IPS-15b (cell line): ENCODE results near the gene KHNYN.

Experiments
- H3K27me3 ChIP-seq: one replicate; pipeline ENCODE4 v1.6.1; 2013; ENCODE audit warnings: low read length; ENCODE audit not compliant: control insufficient read depth, insufficient read depth
- H3K36me3 ChIP-seq: one replicate; pipeline ENCODE4 v1.6.1; 2013; ENCODE audit warnings: low read length; ENCODE audit not compliant: control insufficient read depth, insufficient read depth
- H3K4me1 ChIP-seq: one replicate; pipeline ENCODE4 v1.6.1; 2013; ENCODE audit warnings: mild to moderate bottlenecking, low read length; ENCODE audit not compliant: control insufficient read depth, insufficient read depth
- H3K4me3 ChIP-seq: one replicate; pipeline ENCODE4 v1.5.1; 2013; ENCODE audit warnings: low read depth, low read length
- H3K9ac ChIP-seq: one replicate; pipeline ENCODE4 v1.6.1; 2013; ENCODE audit warnings: low read depth, mild to moderate bottlenecking, low read length
- H3K9me3 ChIP-seq: one replicate; pipeline ENCODE4 v1.6.1; 2013; ENCODE audit warnings: mild to moderate bottlenecking, low read length; ENCODE audit not compliant: control insufficient read depth, insufficient read depth

The KHNYN gene

DNA sequence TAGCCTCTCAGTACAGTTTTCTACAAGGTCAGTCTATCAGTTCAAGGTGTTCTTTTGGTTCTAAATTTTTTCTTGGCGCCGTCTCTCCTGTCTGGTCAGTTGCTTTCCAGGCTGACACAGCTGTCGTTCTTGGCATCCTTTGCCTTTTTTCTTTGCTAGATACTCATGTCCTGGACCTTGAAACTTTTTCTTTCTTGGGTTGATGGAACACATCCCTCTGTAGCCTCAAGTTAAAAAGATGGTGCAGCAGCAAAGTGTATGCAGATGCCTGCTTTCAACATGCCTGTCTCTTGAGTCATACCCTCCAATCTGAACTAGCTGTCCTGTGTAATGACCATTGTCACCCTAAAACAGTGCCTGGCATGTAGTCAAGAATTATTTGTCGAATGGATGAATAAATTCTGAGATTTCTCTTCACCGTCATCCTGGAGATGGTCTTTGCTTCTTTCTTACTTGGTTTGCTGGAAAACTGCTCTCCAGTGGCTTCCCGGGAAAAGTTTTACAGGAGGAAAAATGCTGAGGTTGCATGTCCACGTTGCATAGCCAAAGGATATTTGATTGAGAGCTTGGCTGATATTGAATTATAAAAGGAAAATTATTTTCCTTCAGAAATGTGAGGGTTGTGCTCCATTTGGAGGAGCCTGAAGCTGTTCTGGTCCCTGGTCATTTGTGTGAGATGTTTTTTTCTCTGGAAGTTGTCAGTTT, 26.3 kb upstream of the KHNYN start:
- peaks cover 15% of the 10 kb centered on the region for H3K4me1 ChIP-seq
- peaks cover 6% of the 10 kb centered on the region for H3K36me3 ChIP-seq
- H3K9ac ChIP-seq: no peak overlapping the region
- H3K9me3 ChIP-seq: no peaks in the 10 kb centered on the region
- H3K4me3 ChIP-seq: no peak overlapping the region
- no peaks in the 10 kb centered on the region for H3K27me3 ChIP-seq

DNA sequence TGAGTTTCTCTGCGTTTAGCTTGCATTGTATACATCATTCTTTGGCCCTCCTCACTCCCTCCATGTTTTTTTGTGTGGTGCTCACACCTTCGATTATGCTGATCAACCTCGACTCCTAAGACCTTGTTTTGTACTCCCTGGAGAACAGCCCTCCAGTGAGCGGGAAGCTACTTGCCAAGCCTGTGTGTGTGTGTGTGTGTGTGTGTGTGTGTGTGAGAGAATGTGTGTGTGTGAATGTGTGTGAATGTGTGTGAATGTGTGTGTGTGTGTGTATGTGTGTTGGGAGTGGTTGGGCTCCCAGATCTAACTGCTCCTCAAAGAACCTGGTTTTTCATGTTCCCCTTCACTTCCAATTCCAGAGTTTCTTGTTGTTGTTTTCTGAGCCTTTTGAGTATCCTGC, 24.9 kb upstream of the KHNYN start:
- H3K4me3 ChIP-seq: no peak overlapping the region
- H3K36me3 ChIP-seq: peaks cover 6% of the 10 kb centered on the region
- no peak overlapping the region for H3K9ac ChIP-seq
- H3K9me3 ChIP-seq: no peaks in the 10 kb centered on the region
- no peaks in the 10 kb centered on the region for H3K27me3 ChIP-seq
- peaks cover 12% of the 10 kb centered on the region for H3K4me1 ChIP-seq

DNA sequence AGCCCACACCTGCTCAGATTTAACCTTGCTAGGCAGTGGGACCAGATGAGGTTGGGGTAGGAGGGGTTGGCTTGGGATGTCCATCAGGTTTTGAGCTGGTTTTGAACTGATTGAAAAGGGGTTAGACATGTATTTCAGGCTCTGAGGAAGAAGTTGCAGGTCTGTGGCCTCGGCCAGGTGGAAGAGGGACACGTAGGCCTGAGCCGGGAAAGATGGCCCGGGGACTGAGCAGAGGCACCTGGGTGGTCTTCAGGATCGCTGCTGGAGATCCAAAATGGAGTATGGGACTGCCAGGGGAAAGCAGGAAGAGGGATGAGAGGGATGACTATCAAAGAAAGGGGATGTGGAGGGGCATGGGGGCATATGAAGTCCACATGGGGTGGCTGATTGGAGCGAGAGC, 23.3 kb upstream of the KHNYN start:
- Histone ChIP-seq H3K4me3 (no peak overlapping the region), H3K27me3 (no peaks in the 10 kb centered on the region), H3K9me3 (no peaks in the 10 kb centered on the region), H3K4me1 (peaks cover 8% of the 10 kb centered on the region), H3K36me3 (peaks cover 12% of the 10 kb centered on the region), H3K9ac (no peak overlapping the region)

DNA sequence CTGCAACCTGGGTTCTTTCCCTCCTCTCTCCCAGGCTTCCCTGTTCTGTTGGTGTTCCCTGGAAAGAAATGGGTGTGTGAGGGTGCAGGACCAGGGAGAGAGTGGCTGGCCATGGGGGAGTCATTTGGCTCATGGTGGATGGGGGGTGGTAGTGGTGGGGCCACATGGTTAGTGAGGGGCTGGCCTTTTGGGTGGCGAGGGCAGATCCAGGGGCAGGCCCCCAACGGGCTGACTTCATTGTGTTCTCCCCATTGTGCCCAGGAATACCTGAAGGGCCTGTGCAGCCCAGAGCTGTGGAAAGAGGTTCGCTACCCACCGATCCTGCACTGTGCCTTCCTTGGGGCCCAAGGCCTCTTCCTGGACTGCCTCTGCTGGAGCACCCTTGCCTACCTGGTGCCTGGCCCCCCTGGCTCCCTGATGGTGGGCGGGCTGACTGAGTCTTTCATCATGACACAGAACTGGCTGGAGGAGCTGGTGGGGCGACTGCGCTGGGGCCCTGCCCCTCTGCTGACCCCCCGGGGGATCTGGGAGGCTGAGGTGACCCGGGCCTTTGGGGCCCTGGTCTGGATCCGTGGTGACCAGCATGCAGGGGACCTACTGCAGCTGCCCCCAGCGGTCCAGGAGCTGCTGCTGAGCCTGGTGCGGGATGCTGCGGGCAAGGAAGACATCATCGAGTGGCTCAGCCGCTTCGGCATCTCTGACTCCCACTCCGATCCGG, 22.0 kb upstream of the KHNYN start:
- peaks cover 8% of the 10 kb centered on the region for H3K36me3 ChIP-seq
- no peak overlapping the region for H3K9ac ChIP-seq
- H3K9me3 ChIP-seq: no peaks in the 10 kb centered on the region
- no peaks in the 10 kb centered on the region for H3K27me3 ChIP-seq
- H3K4me1 ChIP-seq: peaks cover 5% of the 10 kb centered on the region
- no peak overlapping the region for H3K4me3 ChIP-seq

DNA sequence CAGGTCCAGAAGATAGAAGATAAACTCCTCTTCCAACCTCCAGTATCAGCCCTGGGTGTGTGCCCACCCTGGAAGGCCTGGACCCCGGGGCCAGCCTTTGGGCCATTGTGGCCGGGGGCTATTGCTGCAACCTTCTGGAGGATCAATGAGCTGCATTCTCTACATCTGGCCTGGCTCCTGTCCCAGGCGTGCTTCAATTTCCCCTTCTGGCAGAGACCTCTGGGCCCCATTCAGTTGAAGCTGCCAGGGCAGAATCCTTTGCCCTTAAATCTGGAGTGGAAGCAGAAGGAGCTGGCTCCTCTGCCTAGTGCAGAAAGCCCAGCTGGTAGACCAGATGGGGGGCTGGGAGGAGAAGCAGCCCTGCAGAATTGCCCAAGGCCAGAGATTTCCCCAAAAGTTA, 21.0 kb upstream of the KHNYN start:
- H3K27me3 ChIP-seq: no peaks in the 10 kb centered on the region
- H3K4me1 ChIP-seq: no peaks in the 10 kb centered on the region
- H3K9ac ChIP-seq: no peak overlapping the region
- no peak overlapping the region for H3K4me3 ChIP-seq
- H3K36me3 ChIP-seq: peaks cover 16% of the 10 kb centered on the region
- H3K9me3 ChIP-seq: no peaks in the 10 kb centered on the region

DNA sequence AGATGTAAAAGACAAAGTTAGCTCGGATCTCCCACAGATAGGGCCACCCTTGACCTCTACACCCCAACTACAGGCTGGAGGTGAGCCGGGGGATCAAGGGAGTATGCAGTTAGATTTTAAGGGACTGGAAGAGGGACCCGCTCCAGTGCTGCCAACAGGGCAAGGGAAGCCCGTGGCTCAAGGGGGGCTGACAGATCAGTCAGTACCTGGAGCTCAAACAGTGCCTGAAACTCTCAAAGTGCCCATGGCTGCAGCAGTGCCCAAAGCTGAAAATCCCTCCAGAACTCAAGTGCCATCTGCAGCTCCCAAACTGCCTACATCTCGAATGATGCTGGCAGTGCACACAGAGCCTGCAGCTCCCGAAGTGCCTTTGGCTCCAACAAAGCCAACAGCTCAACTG, 20.6 kb upstream of the KHNYN start:
- Histone ChIP-seq H3K27me3 (no peaks in the 10 kb centered on the region), H3K9ac (no peak overlapping the region), H3K36me3 (peaks cover 16% of the 10 kb centered on the region), H3K4me3 (no peak overlapping the region), H3K9me3 (no peaks in the 10 kb centered on the region), H3K4me1 (no peaks in the 10 kb centered on the region)

DNA sequence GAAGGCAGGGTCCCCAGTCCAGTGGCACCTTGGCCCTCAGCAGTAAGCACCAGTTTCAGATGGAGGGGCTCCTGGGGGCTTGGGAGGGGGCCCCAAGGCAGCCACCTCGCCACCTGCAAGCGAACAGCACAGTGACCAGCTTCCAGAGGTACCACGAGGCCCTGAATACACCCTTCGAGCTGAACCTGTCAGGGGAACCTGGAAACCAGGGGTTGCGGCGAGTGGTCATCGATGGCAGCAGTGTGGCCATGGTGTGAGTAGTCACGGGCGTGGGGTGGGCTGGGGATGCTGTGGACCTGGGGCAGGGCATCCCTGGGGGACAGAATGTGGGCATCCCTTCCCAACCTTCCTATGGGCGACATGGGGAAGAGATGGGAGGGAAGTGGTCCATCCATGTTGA, 19.8 kb upstream of the KHNYN start:
- Histone ChIP-seq H3K9me3 (no peaks in the 10 kb centered on the region), H3K4me1 (no peaks in the 10 kb centered on the region), H3K4me3 (no peak overlapping the region), H3K36me3 (peaks cover 21% of the 10 kb centered on the region), H3K9ac (no peak overlapping the region), H3K27me3 (no peaks in the 10 kb centered on the region)

DNA sequence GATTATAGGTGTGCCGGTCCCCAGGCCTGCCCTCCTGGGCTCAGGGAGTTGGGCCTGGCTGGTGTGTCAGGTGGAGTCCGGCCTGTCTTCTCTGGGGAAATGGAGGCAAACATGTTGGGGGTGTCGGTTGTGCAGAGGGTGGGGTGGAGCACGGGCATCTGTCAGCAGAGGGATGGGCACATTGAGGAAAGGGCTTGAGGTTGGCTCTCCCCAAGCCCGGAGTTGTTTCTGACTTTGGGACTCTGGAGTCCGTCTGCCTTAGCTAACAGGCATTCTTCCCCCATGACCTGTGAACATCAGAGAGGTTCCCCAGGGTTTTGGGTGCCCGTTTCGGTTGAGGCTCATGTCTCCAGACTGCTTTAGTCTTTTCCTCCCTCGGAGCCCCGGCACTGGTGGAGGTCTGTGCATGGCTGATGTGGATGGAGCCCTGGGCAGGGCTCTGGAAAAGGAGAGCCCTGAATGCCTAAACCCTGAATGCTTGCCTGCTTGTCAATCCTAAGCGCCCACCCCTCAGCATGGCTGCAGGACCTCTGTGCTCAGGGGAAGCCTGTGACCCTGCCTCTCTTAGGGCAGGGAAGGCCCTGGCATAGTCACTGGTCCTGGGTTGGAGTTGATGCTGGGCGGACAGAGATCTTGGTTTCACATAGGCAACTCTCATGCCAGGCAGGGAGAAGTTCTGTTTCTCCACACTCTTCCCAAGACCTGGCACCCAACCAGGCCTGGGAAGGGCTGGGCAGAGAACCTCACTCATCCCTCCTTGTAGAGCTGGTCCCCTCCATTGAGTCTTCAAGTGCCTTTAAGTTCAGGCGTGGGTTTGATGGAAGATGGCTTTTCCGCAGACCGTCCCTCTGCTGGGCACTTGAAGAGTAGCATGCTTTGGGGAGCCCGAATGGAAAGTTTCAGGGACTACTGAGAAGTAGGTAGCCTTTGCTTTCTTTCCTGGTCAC, 18.0 kb upstream of the KHNYN start:
- Histone ChIP-seq H3K4me3 (no peak overlapping the region), H3K4me1 (no peaks in the 10 kb centered on the region), H3K9me3 (no peaks in the 10 kb centered on the region), H3K9ac (no peak overlapping the region), H3K36me3 (peaks cover 21% of the 10 kb centered on the region), H3K27me3 (no peaks in the 10 kb centered on the region)

DNA sequence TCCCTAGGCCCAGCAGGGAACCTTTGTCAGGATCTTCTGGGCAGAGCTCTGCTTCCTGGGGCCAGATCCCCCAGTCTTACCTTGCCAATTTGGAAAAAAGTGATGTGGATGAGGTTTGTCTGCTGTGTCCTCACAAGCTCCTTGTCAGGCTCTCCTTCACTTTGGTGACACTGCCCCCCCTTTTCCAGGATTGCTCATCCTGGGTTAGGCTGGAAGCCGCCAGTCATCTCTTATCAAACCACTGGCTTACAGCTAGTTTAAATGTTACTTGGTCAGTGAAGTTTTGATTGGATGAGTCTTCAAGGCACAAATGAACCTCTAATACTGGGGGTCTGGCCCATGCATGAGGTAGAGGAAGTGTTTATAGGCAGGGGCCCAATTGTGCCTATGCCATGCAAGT, 15.7 kb upstream of the KHNYN start:
- no peak overlapping the region for H3K4me3 ChIP-seq
- no peak overlapping the region for H3K9ac ChIP-seq
- no peaks in the 10 kb centered on the region for H3K4me1 ChIP-seq
- no peaks in the 10 kb centered on the region for H3K9me3 ChIP-seq
- peaks cover 5% of the 10 kb centered on the region for H3K27me3 ChIP-seq
- H3K36me3 ChIP-seq: peaks cover 19% of the 10 kb centered on the region

DNA sequence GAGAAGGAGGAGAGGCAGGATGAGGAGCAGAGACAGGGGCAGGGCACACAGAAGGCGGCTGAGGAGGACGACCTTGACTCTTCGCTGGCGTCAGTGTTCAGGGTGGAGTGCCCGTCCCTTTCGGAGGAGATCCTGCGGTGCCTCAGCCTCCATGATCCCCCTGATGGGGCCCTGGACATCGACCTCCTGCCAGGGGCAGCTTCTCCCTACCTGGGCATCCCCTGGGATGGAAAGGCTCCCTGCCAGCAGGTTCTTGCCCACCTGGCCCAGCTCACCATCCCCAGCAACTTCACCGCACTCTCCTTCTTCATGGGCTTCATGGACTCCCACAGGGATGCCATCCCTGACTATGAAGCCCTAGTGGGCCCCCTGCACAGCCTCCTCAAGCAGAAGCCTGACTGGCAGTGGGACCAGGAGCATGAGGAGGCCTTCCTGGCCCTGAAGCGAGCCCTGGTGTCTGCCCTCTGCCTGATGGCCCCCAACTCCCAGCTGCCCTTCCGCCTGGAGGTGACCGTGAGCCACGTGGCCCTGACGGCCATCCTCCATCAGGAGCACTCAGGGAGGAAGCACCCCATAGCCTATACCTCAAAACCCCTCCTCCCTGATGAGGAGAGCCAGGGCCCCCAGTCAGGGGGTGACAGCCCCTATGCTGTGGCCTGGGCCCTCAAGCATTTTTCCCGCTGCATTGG, 14.9 kb upstream of the KHNYN start:
- no peaks in the 10 kb centered on the region for H3K4me1 ChIP-seq

More for the DNA sequence above, 14.9 kb upstream of the KHNYN start:
- H3K36me3 ChIP-seq: peaks cover 19% of the 10 kb centered on the region
- no peaks in the 10 kb centered on the region for H3K9me3 ChIP-seq
- no peak overlapping the region for H3K4me3 ChIP-seq
- peaks cover 5% of the 10 kb centered on the region for H3K27me3 ChIP-seq
- H3K9ac ChIP-seq: no peak overlapping the region
